ENCODE data around the gene PRPH.
A peak's percentile ranks its signal among the peaks of the same experiment; 100 is the strongest.
"Not testable (repeated sequence)": the region's sequence is repeated elsewhere in the genome, so short reads cannot be mapped to it uniquely, and the experiment has no call there.

The PRPH gene

DNA sequence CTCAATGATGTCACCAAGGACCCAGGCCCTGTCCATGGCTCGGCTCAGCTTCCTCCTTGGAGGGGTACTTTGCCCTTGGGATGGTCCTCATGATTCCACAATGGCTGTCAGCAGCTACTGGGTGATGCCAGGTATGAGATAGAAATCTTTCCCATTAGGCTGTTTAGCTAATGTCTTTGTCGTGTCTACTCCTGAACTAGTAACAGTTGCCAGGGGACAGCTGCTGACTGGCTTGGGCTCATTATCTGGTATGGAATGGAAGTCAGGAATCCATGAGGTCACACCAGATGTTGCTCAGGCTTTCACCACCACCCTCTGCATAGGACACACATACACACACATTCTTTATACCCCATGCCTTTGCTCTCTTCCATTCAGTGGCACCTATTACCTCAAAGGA is 9.2 kb downstream of the PRPH start:
- DNase-seq: no peak

DNA sequence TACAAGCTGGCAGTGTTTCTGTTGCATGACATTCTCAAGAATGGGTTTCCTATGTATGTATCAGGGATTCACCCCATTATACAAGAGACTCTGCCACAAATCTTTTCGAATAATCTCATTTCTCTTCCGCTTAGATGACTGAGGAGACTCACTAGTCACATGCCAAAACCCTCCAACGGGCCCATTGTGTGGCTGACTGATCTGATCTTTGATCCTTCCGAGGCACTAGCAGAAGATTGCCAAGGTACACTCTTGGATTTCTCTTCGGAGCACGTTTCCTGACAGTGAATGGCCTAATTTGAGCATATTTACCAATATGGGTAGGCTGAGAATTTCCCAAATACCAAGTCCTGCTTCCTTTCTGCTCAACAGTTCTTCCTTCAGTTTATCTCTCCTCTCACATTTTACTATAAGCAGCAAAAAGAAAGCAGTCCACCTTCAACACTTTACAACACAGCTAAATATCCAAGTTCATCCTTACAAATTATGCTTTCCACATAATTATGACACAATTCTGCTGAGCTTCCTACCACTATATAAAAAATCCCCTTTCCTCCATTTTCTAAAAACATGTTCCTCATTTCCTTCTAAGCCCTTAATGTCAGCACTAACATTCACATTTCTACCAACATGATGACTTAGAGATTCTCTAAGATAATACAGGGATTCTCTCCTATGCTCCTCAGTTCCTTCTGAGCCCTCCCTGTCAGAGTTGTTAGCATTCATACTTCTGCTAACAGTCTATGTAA is 11.0 kb downstream of the PRPH start:
- DNase-seq: no peak

DNA sequence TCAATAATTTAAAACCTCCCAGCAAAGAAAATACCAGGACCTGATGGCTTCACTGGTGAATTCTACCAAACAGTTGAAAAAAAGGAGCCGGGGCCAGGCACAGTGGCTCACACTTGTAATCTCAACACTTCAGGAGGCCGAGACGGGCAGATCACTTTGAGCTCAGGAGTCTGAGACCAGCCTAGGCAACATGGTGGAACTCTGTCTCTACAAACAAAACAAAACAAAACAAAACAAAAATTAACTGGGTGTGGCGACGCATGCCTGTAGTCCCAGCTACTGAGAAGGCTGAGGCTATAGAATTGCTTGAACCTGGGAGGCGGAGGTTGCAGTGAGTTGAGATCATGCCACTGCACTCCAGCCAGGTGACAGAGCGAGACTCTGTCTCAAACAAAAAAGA is 14.4 kb downstream of the PRPH start:
- DNase-seq: no peak

DNA sequence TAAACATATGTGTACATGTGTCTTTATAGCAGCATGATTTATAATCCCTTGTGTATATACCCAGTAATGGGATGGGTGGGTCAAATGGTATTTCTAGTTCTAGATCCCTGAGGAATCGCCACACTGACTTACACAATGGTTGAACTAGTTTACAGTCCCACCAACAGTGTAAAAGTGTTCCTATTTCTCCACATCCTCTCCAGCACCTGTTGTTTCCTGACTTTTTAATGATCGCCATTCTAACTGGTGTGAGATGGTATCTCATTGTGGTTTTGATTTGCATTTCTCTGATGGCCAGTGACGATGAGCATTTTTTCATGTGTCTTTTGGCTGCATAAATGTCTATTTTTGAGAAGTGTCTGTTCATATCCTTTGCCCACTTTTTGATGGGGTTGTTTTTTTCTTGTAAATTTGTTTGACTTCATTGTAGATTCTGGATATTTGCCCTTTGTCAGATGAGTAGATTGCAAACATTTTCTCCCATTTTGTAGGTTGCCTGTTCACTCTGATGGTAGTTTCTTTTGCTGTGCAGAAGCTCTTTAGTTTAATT is 15.6 kb downstream of the PRPH start:
- DNase-seq: not testable (repeated sequence)

DNA sequence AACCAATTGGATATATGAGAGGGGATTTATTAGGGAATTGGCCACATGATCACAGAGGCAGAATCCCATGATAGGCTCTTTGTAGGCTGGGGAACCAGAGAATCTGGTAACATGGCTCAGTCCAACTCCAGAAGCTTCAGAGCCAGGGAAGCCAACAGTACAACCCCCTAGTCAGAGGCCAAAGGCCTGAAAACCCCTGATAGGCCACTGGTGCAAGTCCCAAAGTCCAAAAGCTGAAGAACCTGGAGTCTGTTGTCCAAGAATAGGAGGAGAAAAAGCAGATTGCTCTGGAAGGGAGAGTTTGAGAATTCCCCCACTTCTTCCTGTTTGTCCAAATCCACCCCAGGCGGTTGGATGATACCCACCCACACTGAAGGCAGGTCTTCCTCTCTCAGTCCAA is 19.9 kb downstream of the PRPH start:
- no peak for DNase-seq

DNA sequence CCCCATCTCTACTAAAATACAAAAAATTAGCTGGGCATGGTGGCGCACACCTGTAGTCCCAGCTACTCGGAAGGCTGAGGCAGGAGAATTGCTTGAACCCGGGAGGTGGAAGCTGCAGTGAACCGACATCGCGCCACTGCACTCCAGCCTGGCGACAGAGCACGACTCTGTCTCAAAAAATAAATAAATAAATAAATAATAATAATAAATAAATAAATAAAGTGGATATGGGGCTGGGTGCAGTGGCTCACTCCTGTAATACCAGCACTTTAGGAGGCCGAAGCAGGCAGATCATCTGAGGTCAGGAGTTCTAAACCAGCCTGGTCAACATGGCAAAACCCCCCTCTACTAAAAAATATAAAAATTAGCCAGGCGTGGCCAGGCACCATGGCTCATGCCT is 22.2 kb downstream of the PRPH start:
- DNase-seq: not testable (repeated sequence)

DNA sequence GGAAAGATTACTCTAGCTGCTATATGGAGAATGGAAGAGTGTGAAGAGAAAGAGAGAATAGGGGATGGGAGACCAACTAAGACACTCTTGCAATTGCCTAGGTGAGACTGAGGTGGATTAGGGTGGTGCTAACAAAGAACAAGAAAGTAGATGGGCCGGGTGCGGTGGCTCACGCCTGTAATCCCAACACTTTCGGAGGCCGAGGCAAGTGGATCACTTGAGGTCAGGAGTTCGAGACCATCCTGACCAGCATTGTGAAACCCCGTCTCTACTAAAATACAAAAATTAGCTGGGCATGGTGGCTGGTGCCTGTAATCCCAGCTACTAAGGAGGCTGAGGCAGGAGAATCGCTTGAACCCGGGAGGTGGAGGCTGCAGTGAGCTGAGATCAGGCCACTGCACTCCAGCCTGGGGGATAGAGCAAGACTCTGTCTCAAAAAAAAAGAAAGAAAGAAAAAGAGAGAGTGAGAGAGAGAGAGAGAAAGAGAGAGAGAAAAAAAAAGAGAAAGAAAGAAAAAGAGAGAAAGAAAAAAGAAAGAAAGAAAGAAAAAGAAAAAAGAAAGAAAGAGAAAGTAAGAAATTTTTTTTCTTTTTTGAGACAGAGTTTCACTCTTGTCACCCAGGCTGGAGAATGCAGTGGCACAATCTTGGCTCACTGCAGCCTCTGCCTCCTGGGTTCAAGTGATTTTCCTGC is 25.6 kb downstream of the PRPH start:
- peak; percentile 44 for DNase-seq

DNA sequence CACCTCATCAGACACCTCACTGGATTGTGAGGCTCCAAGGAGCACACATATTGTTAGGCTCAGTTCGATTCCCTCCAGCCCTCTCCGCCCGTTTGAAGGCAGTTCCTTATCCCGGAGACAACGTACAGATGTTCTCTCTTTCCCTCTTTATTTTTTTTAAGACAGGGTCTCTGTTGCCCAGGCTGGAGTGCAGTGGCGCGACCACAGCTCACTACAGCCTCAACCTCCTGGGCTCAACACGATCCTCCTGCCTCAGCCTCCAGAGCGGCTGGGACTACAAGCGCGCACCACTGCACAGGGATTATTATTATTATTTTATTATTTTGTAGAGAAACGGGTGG is 27.4 kb downstream of the PRPH start:
- no peak for DNase-seq

DNA sequence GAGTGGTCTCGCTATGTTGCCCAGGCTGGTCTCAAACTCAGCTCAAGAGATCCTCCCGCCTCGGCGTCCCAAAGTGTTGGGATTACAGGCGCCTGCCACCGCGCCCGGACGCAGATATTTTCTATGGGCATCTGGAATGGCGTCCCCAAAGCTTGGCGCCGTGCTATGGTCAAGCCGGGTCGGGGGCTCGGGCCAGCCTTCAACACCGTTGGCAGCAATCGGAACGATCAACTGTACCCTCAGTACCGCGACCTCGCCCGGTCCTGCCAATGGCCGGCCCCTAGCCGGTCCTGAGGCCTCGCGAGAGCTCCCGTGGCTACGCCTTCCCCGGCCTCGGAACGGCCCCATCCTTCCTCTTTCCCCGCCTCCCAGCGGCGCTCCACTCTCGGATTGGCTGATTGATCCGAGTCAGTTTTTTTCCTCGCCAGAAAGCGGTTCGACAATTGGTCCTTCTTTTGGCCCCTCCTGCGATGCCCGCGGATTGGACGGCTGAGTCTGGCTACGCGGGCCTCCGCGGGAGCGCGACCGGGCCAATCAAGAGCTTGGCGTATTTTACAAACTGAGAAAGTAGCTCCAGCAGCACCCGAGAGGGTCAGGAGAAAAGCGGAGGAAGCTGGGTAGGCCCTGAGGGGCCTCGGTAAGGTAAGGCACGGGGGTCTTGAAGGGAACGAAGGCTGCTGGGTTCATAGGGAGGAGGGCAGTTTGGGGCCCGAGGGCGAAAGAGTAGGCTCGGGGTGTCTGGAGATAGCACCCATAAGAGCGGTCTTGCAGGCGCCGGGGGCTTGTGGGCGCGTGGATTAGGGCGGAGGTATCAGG is 28.0 kb downstream of the PRPH start, which contains the start of gene TROAP:
TSS of gene TROAP (plus strand) at position 548 of the 816 bp plus-strand sequence. CDS start 354 bp downstream, outside the sequence.
- peak; percentile 99 for DNase-seq

DNA sequence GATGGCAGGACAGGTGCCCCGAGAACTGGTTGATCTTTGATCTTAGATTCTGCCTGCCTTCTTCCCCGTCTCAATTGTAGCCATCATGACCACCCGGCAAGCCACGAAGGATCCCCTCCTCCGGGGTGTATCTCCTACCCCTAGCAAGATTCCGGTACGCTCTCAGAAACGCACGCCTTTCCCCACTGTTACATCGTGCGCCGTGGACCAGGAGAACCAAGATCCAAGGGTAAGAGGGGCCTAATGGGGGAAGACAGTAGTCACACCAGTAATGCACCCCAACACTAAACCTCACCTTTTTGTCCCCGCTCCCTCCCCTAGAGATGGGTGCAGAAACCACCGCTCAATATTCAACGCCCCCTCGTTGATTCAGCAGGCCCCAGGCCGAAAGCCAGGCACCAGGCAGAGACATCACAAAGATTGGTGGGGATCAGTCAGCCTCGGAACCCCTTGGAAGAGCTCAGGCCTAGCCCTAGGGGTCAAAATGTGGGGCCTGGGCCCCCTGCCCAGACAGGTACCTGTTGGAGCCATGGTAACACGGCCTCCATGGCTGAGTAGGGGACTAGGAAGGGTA is 28.7 kb downstream of the PRPH start:
- peak; percentile 60 for DNase-seq

DNA sequence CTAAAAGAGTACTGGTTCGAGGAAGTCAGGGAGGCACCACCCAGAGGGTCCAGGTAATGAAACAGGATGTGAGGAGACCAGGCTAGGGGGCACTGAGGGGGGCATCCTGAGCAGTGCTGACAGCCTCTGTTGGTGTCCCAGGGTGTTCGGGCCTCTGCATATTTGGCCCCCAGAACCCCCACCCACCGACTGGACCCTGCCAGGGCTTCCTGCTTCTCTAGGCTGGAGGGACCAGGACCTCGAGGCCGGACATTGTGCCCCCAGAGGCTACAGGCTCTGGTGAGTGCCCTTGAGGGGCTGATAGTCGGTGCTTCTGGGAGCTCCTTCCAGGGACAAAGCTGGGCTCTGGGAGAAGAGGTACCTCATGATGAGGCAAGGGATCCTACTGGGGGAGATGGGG is 30.7 kb downstream of the PRPH start:
- no peak for DNase-seq

DNA sequence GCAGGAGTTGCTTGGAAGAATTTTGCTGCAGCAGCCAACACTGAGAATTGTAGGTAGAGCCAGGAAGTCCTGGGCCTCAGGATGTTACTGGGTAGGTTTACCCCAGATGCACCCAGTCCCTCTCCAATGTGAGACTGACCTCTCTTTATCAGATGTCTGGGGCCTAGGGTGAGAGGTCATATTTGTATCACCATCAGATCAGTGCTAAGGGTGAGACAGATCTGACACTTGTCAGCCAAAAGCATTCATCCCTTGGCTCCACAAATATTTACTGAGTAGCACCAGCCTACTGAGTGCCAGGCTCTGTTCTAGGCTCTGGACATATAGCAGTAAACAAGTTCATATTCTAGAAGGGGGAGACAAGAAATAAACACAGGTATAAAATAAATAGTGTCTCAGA is 32.4 kb downstream of the PRPH start:
- no peak for DNase-seq

DNA sequence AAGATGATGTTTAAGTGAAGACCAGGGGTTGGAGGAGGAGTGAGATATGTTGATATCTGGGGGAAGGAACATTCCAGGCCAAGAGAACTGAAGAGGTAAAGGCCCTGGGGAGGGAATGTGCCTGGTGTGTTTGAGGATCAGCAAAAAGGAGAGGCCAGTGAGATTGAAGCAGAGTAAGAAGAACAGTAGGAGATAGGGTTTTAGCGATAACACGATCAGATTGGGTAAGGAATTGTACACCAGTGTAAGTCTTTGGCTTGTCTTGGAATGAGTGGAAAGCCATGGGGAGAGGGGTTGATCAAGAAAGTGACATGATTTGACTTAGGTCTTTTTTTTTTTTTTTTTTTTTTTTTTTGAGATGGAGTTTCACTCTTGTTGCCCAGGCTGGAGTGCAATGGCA is 32.9 kb downstream of the PRPH start:
- no peak for DNase-seq

DNA sequence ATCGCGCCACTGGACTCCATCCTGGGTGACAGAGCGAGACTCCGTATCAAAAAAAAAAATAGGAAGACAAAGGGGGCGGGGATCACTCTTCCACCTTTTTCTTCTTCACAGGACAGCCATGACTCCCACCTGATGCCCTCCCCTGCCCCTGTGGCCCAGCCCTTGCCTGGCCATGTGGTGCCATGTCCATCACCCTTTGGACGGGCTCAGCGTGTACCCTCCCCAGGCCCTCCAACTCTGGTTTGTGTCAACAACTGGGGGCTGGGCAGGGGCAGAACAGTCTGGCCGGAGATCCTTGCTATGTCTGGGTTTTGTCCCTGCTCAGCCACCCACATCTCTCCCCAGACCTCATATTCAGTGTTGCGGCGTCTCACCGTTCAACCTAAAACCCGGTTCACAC is 33.9 kb downstream of the PRPH start:
- no peak for DNase-seq

DNA sequence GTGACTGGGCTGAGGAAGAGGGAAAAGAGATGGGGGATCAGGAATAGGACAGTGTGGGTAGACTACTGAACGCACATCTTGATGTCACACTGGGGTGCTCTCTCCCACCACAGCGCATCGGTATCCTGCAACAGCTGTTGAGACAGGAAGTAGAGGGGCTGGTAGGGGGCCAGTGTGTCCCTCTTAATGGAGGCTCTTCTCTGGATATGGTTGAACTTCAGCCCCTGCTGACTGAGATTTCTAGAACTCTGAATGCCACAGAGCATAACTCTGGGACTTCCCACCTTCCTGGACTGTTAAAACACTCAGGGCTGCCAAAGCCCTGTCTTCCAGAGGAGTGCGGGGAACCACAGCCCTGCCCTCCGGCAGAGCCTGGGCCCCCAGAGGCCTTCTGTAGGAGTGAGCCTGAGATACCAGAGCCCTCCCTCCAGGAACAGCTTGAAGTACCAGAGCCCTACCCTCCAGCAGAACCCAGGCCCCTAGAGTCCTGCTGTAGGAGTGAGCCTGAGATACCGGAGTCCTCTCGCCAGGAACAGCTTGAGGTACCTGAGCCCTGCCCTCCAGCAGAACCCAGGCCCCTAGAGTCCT is 35.2 kb downstream of the PRPH start:
- DNase-seq: peak; percentile 33

DNA sequence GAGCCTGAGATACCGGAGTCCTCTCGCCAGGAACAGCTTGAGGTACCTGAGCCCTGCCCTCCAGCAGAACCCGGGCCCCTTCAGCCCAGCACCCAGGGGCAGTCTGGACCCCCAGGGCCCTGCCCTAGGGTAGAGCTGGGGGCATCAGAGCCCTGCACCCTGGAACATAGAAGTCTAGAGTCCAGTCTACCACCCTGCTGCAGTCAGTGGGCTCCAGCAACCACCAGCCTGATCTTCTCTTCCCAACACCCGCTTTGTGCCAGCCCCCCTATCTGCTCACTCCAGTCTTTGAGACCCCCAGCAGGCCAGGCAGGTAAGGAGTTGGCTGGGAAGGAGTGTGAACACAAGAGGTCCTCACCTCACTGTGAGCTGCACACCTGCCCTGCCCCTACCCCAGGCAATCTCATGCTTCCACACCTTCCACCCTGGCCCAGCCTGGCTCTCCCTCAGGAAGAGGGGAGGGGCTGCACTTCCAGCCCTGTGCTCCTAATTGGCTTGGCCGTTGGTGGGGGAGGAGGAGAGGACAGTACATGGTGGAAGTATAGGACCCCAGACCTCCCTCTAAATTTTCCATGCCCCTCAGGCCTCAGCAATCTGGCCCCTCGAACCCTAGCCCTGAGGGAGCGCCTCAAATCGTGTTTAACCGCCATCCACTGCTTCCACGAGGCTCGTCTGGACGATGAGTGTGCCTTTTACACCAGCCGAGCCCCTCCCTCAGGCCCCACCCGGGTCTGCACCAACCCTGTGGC is 35.9 kb downstream of the PRPH start:
- DNase-seq: peak; percentile 50

DNA sequence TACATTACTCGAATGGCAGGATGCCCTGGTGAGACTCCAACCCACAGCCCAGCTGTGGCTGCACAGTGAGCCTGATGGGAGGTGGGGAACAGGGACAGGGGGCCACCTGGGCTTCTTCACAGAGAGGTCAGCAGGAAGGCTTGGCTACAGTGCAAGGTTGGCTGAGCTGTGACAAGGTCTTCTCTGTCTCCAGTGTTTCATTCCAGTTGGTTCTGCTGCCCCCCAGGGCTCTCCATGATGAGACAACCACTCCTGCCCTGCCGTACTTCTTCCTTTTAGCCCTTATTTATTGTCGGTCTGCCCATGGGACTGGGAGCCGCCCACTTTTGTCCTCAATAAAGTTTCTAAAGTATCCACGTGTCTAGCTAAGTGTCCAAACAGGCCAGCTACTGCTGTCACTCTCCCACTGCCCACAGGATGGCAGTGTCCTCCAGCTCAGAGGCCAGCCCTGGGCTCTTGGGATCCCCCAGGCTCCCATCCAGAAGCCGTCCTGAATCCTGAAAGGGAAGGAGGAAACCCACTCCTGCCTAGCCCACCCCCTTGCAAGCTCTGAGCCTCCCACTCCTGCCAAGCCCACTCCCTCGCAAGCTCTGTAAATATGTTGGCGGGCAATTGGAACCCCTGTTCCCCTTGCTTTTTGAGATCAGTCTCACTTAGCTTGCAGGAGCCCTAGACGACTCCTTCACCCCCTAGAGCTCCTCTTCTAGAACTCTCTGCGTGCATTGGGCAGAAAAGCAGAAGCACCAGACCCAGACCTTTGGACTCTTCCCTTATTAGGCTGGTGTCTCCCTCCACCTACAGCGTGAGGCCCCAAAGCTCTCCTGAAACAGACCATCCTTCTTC is 36.7 kb downstream of the PRPH start:
- peak; percentile 64 for DNase-seq

DNA sequence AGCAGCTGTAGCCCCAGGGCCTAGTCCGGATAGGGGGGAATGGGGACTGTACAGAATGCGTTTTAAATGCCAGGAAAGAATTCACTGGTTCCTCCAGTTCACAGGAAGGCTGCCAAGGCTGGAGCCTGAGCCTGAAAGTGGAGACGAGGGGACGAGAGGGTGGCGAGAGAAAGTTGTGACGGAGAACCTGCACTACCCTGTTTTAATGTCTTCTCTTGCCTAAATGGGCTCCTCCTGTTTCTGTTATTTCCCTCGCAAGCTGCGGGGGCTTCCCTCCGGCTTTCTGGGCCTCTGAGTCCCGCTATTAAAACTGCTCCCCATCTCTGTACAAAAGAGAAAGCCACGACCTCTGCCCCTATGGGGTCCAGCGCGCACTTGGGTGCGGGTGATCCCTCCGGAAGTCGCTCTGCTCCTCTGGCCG is 37.5 kb downstream of the PRPH start:
- DNase-seq: peak; percentile 47

DNA sequence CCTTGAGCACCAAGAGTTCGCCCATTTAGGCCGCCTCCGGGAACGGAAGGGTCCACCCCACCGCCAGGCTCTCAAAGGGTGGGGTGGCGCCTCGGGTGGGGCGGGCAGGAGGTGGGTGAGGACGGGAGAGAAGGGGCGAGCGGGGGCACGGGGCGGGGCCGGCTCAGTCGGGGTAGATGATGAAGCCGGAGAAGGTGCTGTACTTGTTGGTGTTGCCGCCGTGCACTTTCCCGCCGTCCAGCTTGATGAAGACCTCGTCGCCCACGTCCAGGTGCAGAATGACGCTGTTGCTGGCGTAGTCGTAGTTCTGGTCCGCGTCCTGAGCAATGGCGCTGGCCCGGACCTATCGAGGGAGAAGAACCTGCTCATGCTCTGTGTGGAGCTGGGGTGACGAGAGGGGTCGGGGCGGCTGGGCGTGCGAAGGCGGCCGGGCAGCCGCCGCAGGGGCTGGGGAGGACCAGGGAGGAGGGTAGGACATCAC is 38.0 kb downstream of the PRPH start:
- no peak for DNase-seq

DNA sequence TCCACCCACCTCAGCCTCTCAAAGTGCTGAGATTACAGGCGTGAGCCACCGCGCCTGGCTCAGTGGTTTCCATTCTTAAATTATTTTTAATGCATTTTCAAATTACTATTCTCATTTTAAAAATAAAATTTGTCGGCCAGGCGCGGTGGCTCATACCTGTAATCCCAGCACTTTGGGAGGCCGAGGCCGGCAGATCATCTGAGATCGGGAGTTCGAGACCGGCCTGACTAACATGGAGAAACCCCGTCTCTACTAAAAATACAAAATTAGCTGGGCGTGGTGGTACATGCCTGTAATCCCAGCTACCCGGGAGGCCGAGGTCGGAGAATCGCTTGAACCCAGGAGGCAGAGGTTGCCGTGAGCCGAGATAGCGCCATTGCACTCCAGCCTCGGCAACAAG is 38.8 kb downstream of the PRPH start:
- DNase-seq: not testable (repeated sequence)

DNA sequence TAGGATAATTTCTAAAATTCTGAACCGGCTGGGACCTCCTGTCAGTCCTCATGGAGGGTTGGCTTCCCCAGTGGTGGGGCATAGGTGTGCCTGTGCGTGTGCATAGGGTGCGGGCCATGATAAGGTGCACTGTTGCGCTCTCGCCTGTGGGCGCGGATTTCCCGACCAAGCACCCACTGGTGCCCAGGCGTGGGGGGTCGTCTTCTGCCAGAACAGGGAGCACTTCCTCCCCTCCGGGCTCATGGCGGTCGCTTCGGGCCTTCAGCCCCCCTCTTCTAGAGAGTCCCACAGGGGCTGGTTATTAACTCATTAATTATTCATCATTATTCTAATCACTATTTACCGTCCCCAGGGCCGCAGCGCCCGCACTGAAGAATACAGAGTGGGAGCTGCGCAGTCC is 39.3 kb downstream of the PRPH start:
- no peak for DNase-seq

Measured in activated effector memory CD4-positive, alpha-beta T cell treated with anti-CD3 and anti-CD28 coated beads, Interleukin-2, amount 50 U/mL, for 16 hours (primary cell).